ENCODE measurements around the gene SORL1.
"Not testable (repeated sequence)": the region's sequence is repeated elsewhere in the genome, so short reads cannot be mapped to it uniquely, and the experiment has no call there.

Gene SORL1

DNA sequence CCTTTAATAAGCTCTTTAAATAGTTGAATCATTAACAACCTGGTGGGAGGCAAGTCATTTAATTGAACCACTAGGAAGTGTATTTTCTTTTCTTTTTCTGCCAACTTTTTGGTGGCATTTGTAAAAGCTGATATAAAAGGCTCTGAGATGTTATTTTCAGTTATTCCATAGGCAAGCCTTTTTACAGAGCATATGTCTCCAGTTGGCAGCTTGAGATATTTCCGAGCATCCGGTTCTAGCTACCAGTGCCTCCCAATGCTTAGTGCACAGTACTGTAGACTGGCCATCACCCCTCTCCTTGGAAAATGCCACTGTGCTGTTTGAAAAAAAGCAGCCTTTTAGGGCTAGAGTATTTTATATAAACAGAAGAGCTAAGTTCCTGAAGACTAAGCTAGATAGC is 179.3 kb downstream of the SORL1 start:
- no peak for DNase-seq (ENCODE audit: low read depth)

DNA sequence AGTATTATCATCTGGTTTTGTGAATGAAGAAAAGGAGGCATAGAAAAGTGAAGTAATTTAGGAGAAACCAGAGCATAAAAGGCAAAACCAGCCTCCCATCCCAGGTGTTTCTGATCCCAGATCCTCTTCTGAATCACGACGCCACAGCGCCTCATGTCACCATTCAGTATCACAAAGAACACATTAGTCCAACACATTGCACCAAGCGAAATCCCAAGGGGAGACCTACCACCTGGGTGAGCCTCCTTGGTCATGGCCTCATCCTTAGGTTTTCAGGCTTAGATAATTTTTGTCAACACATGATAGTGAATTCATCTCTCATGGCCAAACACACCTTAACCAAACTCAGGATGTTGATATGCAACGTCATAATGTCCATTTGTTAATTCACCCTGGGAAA is 182.2 kb downstream of the SORL1 start:
- DNase-seq (ENCODE audit: low read depth), result no peak

DNA sequence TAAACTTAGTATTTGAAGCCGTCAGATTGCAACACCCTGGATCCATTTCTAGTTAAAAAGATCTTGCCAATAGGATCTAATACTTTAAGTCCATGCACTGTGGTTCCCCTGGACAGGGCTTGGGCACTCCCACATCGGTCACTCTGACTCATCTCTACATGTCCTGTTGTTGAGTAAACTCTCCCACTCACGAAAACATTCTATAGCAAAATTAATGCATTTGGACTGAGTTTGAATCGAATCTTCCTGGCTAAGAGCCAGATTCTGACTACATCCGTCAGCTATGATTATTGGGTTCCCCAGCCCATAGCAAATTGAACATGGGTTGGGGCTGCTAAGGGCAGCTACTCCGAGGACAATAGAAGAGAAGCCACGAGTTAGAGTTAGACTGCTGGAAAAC is 182.8 kb downstream of the SORL1 start:
- peak; percentile 86 for DNase-seq (ENCODE audit: low read depth)

- no peak for DNase-seq (ENCODE audit: low read depth)
Observed at GRCh38 chr11:121636081-121636799, 184.1 kb downstream of the SORL1 start.

DNA sequence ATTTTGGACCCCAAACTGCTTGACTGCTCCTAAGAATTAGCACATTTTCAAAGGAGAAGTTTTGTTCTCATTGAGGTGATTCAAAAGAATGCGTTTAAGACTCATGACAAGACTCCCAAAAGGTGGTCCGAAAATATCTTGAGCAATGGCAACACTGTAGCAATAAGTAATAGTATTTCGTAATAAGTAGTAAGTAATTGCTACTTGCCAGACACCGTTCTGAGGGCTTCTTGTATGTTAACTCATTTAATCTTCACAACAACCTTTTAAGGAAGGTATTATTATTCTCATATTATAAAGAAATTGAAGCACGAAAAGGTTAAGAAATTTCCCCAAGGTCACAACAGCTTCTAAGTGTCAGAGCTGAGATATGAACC is 184.7 kb downstream of the SORL1 start:
- no peak for DNase-seq (ENCODE audit: low read depth)

- DNase-seq (ENCODE audit: low read depth), result not testable (repeated sequence)
Observed at GRCh38 chr11:121637587-121637986, 185.5 kb downstream of the SORL1 start.

DNA sequence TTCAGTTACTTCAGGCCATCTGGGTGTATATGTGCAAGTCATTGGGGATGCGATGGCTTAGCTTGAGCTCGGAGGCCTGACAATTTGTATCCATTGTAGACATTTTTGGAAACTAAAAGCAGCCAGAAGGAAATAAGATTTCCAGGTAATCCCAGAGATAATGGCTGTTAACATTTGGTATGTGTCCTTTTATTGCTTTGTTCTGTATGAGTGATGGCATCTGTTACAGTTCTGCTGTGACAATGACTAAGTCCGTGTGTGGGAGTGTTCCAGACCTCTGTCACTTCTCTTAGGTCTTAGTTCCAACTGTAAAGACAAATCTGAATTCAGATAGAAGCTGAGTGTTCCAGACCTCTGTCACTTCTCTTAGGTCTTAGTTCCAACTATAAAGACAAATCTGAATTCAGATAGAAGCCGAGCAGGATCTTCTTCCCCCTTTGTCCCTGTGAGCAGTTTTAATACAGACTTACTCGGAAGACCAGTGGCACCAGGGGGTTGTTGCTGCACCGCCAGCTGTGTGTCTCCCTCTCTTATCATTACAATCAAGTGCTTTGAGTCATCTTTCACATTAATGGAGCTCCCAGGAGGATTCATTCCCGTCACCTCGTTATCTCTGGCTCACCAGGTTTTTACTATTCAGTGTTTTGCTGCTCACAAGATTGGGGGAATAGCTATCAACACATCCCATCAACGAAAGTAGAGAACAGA is 191.5 kb downstream of the SORL1 start:
- peak; percentile 56 for DNase-seq (ENCODE audit: low read depth)

DNA sequence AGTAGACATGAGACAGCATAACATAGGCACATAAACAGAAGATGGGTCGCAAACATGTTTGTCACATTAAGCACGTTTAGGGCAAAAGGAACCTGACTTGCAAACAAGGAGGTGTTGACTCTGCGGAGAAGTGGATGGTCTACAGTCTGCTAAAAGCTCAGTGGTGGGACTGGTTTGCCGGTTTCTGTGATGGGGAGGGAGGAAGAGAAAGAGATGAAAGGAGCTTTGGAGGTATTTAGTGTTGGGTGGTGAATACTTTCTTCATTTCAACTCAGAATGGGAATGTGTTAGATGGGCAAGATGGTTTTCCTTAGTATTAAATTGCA is 192.0 kb downstream of the SORL1 start:
- no peak for DNase-seq (ENCODE audit: low read depth)

DNA sequence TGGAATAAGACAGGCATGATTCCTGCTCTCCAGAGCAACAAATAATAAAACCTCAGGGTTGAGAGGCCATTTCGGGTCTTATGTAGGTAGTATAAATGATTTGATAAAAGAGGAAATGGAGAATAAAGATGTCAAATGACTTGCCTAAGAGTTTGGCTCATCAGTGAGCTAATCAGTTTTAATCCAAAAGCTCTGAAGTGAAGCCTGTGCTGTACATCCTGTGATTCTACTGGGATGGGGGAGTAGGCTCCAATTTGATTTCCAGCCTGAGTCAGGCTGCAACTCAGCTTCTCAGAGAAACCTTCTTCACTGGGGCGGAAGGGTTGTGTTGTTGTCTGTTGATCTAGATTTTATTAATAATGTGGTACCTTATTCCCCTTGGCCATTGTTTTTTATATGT is 192.9 kb downstream of the SORL1 start:
- no peak for DNase-seq (ENCODE audit: low read depth)

GRCh38 chr11:121645596-121645995 is 193.5 kb downstream of the SORL1 start:
- DNase-seq (ENCODE audit: low read depth), result peak; percentile 67

GRCh38 chr11:121648306-121648705 is 196.2 kb downstream of the SORL1 start:
- no peak for DNase-seq (ENCODE audit: low read depth)

GRCh38 chr11:121649798-121650197 is 197.7 kb downstream of the SORL1 start:
- DNase-seq (ENCODE audit: low read depth), result no peak

- no peak for DNase-seq (ENCODE audit: low read depth)
Observed at GRCh38 chr11:121650351-121651256, 198.5 kb downstream of the SORL1 start.

DNA sequence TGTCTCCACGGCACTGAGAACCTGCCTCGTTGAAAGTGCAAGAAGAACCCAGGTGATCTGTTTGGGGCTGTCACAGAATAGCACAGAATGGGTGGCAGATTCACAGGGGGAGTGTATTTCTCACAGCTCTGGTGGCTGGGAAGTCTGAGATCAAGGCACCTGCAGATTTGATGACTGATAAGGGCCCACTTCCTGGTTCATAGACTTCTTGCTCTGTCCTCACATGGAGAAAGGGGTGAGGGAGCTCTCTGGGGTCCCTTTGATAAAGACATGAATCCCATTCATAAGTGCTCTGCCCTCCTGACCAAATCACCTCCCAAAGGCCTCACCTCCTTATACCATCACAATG is 199.1 kb downstream of the SORL1 start:
- DNase-seq (ENCODE audit: low read depth), result no peak

GRCh38 chr11:121652971-121653370 is 200.9 kb downstream of the SORL1 start:
- DNase-seq (ENCODE audit: low read depth), result peak; percentile 35

DNA sequence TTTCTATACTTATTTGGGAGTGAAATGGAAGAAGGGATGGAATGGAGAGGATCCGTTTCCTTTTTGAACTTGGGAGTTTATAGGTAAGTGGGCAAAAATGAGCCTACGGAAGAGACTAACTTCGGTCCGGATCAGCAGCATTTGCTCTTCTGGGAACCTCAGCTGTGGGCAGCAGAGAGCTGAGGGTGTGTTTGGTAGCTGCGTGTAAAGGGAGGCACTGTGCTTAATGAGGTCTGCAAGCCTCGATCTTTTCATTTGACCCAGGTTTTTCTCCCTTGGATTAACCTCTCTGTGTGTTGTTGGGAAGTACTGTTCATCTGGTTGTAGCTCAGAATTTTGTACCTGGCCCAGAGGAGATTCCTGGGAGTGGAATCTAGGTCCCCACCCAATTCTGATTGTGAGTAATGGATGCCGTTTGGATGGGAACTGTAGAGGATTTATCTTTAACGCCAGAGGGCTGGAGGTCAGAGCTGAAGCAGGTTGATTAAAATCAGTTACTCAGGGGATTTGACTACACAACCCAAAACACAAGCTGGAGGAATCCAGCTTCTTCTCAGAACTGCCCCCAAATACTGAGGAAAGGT is 202.2 kb downstream of the SORL1 start:
- peak; percentile 9 for DNase-seq (ENCODE audit: low read depth)

GRCh38 chr11:121654843-121655536 is 202.9 kb downstream of the SORL1 start:
- peak; percentile 48 for DNase-seq (ENCODE audit: low read depth)

DNA sequence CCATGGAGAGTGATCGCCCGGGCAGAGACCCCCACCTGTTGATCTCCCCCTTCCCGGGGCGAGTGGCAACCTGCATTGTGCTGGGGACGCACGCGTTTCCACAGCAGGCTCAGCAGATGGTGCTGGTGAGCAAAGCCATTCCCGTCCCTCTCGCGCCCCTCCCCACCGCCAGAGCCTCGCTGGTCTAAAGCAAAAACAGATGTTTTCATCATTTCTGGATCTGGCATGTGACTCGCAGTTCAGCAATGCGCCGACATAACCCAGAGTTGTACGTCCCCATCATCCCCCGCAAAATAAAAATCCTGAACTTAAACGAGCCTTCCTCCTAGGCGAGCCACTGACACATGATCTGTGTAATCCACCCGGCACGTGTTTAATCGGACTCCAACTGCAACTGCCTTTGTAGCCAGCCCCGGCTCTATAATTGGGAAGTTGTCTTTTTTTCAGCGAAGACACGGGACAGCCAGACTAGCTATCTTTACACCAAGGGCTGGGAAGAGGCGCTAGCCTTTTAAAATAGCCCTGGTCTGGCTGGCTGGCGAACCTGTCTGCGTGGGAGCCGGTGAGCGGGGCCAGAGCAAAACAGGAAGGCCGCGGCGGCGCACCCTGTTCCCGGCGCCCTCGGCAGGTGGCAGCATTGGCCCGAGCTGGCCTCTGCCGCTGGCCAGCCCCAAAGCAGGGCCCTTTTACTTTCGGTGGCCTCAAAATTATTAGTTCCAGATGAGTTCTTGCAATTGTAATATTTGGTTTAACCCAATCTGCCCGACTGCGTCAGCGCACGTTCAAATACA is 203.6 kb downstream of the SORL1 start:
- DNase-seq (ENCODE audit: low read depth), result peak; percentile 99

DNA sequence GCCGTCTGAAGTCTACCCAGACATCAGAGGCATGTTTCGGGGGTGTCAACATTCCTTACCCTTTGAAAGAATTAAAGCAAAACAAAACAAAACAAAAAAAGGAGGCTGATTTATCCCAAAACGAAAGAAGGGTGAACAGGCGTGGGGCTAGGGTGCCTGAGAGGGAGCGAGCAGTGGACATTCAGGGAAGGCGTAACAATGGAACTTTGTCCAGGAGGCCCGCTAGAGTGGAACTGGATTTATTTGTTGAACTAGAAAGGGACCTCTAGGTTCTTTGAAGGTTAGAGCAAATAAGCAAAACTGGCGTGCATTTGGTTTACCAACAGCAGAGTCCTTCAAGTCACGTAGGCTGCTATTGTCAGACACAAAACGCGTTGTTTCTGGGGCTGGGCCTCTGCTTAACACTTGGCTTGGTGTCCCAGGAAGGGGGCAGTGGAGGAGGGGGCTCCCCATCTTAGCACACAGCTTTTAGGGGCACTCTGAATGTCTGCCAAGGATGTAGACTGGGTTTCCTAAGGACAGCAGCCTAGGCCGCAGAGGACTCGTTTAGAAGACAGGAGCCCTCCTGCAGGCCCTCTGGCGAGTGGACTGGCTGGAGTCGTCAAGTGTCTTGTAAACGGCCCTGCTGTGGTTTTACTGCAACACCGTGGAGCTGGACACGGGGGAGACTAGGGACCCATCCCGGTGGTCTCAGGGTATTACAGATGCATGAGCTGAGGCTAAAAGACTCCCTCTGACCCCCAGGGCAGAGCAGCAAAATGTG is 204.4 kb downstream of the SORL1 start:
- no peak for DNase-seq (ENCODE audit: low read depth)

DNA sequence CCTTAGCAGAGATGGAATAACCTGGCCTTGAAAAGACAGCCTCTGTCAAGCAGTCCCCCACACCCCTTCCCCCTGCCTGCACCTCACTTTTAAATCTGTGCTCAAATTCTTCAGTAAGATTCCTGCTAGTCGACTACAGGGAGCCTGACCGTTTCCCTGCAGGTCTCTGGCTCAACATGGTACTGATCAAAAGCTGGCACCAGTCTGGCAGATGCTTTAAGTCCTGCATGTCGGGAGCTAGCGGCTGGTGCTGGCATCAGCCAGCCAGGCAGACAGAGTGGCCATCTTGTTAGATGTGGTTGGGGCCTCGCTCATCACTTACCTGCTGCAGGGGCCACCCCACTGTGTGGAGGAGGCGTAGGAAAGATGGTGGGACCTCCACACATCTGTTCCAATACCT is 205.0 kb downstream of the SORL1 start:
- DNase-seq (ENCODE audit: low read depth), result peak; percentile 11
